Ramos (cell line): Measurements from ENCODE around the gene OVCA2.

Experiments used
- in situ Hi-C: fragments of 300-500 bp; cut with MboI; formaldehyde crosslinking; loops from one replicate; pipeline ENCODE4 v1.14.3; 2022; ENCODE audit warnings: low sequenced_read_pairs; ENCODE audit not compliant: unreplicated experiment

The OVCA2 gene

GRCh38 chr17:2060681-2061440 is 19.0 kb downstream of the OVCA2 start:
- in situ Hi-C loops, result loop anchor here (10.0 kb wide), 1 partner anchor 104 kb away; no protein-coding TSS in a partner anchor

DNA sequence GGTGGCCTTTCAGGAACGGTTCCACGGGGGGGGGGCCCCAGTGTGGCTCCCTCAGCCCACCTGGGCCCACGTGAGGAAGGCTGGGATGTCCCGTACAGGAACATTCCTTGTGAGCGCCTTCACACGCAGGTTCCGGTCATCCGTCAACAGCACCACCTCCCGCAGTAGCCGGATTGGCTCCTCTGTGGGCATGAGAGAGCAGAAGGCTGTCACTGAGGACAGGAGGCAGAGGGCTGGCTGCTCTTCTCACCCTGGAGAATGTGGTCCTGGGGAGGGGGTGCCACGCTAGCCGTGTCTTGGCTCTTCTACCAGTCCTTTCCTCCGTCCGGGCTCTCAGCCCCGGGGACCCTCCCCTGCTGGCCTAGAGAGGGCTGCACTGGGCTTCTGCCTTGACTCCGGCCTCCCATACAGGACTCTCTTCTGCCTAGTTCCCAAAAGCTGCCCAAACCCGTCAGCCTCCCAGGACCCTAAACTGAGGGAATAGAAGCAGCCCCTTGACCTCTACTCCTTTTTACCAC is 19.7 kb downstream of the OVCA2 start:
- in situ Hi-C loops, result loop anchor here (10.0 kb wide), 1 partner anchor 103 kb away; no protein-coding TSS in a partner anchor

DNA sequence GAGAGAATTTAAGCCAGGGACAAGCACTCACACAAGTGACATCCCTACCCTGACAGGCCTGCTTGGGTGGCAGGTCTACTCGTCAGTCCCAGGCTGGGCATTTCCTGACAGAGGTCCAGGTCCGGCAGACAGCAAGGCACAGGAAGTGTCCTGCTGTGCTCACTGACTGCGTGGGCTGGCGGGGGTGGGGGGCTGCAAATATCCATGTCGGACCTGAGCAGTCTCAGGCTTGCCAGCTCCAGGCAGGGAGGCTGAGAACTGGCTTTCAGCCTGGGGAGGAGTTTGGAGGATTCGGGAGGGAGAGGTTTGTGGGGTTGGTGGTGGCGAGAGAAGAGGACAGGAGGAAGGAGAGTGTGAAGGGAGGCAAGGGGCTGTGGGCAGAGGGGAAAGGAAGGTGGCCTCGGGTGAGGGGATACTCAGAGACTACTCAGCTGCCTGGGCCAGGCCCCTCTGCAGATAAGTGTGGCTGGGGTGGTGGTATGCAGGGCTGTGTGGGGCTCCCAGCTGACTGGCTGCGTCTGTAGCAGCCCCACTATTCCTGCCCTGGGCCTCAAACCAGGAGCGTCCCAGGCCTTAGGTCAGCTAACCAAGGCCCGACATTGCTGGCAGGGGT is 20.9 kb downstream of the OVCA2 start:
- in situ Hi-C loops, result loop anchor here (10.0 kb wide), 1 partner anchor 102 kb away; no protein-coding TSS in a partner anchor

GRCh38 chr17:2063261-2064146 is 21.7 kb downstream of the OVCA2 start:
- in situ Hi-C loops, result loop anchor here (10.0 kb wide), 1 partner anchor 101 kb away; no protein-coding TSS in a partner anchor

DNA sequence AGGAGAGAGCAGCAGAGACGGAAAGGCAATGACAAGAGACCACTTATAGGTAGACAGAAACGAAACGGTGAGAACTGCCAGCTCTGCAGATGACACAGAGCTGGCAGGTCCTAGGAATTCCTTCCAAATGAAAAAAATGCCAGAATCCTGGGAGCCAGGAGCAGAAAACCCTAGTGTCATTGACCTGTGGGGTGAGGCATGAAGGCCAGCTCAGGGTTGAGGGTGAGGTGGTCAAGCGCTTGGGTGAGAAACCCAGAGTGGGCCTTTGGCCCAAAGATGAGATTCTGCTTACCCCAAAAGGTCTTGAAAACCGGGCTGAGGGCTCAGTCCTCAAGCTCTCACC is 22.3 kb downstream of the OVCA2 start:
- in situ Hi-C loops, result loop anchor here (10.0 kb wide), 1 partner anchor 101 kb away; no protein-coding TSS in a partner anchor

DNA sequence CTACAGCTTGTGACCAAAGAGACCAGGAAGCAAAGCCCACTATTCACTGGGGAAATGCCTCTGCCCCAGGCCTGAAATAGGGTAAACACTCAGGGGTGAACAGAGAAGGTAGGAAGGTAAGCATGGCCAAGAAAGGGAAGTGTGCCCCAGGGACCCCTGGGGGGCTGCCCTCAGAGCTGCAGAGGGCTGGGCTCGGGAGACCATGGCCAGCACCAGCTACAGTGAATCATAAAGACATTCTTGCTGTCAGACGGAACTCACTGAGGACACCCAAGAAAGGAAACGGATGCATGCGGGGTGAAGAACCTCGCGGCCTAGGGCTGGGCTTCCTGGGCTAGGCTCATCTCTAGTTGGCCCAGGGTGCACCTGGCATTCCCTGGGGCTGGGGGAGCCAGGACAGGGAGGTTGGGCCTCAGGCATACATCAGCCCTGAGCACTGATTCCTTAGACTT is 22.7 kb downstream of the OVCA2 start:
- in situ Hi-C loops, result loop anchor here (10.0 kb wide), 1 partner anchor 100 kb away; no protein-coding TSS in a partner anchor

GRCh38 chr17:2064980-2065785 is 23.4 kb downstream of the OVCA2 start:
- in situ Hi-C loops, result loop anchor here (5.0 to 10.0 kb wide), 2 partner anchors 100 to 182 kb away; no protein-coding TSS in a partner anchor

DNA sequence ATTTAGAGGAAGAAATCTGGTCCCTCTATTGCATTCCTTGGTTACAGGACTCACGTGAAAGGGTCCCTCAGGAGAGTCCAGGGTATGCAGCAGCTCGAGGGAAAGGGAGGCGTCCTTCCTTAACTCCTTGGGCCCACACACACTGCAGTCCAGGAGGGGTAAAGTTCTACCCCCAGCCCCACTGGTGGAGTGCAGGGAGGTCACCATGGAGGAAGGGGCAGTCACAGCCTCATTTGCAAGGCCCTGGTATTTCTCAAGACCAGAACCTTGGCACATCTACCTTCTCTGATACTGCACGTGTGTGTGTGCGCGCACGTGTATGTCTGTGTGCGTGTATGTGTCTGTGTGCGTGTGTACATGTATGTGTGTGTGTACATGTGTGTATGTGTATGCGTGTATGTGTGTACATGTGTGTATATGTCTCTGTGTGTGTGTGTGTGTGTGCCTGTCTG is 24.2 kb downstream of the OVCA2 start:
- in situ Hi-C loops, result loop anchor here (5.0 to 10.0 kb wide), 2 partner anchors 99 to 181 kb away; no protein-coding TSS in a partner anchor

DNA sequence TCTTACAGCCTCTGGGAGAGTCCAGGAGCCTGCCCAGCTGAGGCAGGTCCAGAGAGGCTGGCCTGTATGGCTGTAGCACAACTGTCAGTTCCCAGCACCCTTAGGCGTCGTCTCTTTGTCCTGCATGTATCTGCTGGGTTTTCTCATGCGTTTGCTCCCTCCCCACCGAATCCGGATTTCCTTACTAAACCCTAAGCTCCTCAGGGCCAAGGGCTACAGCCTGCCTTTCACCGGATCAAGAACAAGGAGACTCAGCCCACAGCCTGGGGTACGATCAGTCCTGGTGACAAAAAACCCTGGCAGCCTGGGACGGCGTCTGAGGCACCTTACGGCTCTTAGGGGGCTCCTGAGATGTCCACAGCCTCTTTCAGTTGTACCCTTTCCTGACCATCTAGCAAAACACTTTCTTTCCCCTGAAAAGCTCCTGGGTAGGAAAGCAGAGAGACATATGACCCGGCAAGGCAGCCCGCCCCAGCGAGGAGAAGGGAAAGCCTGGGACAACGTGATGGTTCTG is 25.3 kb downstream of the OVCA2 start:
- in situ Hi-C loops, result loop anchor here (5.0 to 10.0 kb wide), 2 partner anchors 98 to 180 kb away; no protein-coding TSS in a partner anchor

DNA sequence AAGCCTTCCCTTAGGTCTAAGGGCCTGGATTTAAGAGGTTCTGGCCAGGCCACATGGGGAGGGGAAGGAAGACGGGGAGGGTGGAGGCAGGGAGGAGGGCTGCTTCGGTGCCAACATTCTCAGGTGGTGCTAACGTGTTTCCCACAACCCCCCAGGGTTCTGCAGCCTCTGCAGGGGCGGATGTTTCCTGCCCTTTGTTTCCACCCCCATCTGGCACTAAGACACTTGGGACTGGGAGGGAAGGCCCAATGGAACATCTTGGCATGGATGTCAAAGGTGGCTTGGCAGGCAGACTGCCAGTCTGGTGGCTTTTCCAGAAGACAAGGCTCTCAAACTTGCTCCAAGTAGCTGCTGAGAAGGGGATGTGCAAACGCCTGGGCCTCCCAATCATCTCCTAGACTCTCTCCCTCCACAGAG is 25.8 kb downstream of the OVCA2 start:
- in situ Hi-C loops, result loop anchor here (5.0 to 10.0 kb wide), 2 partner anchors 97 to 180 kb away; no protein-coding TSS in a partner anchor

DNA sequence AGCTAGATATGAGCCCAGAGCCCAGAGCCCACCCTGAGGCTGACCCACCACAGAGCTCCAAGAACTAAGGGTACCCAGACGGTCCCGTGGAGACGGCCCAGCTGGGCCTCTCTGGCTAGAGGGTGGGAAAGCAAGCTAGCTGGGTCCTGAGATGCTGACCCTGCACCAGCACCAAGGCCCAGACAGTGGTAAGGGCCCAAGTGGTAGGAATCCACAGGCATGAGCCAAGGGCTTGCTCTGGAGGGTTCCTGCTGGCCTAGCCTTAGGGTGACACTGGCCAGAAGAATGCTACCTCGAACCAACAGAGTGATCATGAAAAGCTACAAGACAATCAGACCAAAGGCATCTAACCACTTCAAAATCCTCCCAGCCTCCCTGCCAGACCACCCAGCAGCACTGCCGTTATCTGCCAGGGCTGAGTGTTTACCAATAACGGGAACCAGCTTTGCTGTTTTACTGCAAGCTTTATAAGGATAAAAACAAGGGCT is 26.3 kb downstream of the OVCA2 start:
- in situ Hi-C loops, result loop anchor here (5.0 to 10.0 kb wide), 2 partner anchors 97 to 179 kb away; no protein-coding TSS in a partner anchor

- in situ Hi-C loops, result loop anchor here (5.0 to 10.0 kb wide), 2 partner anchors 96 to 179 kb away; no protein-coding TSS in a partner anchor
Observed at GRCh38 chr17:2068519-2069051, 26.8 kb downstream of the OVCA2 start.

DNA sequence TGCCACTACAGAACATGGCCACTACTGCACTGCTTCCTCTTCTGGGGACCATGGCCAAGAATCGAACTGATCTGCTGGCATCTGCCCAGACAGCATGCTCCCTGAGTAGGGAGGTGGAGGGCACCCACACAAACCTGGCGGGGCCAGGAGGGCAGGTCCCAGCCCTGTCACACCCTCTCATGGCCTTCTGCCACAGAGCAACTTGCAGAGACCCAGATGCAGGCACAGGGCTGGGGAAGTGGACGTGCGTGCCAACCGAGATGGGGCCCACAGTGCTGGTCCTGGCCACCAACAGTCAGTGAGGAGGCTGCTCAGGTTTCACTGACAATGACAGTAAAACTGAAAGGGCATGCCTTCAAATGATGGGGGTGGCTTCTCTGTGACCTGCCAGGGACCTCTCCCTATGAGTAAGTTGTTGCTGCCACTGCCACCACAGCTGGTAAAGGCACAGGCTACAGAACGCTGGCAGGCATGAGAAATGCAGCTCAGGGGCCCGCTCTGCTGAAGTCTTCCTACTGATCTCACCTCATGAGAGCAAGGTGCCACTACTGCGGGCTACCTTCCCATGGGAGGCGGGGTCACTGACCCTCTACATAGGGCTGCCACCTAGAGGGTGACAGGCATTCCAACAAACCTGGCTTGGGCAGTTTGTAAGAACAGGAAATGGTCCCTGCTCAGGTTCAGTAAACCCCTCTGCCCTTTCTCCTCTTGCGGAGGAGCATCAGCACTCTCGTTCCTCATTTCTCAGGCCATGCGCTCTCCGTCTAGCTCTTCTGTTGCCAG is 28.6 kb downstream of the OVCA2 start:
- in situ Hi-C loops, result no loop called here

GRCh38 chr17:2071024-2071385 is 29.2 kb downstream of the OVCA2 start:
- in situ Hi-C loops, result no loop called here

DNA sequence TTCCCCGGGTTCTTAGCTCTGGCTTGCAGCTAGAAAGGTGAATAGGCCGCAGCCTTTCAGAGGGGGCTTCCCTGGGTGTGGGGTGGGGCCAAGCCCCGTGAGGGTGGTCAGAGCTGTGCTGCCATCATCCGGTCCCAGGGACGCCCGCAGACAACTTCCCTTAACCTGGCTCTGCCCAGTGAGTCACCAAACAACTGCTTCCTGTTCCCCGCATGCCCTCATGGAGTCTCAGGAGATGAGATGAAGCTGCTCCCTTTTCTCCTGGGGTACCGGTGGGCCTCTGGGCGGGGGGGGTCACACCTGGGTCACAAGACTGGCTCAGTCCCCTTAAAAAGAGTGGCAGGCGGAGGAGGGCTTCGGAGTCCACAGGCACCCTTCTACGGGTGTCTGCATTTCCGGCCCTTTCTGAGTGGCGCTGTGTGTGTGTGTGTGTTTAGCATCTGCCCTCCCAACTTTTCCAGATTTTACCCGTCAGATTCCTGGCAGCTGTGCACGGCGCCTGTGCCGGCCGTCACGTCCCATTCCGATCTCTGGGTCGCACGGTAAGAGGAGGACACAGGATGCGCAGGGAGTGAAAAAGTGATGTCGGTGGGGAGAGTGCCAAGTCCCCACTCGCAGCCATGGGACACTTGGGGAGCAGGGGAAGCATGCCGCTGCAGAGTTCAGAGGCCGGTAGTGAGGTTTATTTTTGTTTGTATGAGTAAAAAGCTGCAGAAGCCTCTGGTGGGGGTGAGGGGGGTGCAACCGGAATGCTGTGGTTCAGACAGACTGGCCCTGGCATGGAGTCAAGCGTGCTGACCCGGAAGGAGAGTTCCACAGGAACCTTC is 29.8 kb downstream of the OVCA2 start:
- in situ Hi-C loops, result no loop called here

DNA sequence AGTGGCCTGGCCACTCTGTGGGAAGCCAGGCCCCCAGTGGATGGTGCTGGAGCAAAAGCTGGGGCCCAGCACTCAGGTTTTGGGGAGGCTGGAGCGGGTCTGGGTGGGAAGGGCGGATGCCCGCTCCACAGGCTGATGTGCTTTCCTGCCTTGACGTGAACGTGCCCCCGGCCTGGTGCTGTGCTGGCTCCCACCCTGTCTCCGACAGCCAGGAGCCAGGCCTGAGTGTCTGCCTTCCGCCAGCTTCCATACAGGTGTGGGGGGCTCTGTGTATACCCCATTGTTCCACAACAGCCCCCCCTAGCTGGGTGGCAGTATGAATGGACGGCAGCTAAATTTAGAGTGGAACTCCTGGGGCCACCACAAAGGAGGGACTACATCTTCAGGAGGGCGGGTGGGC is 33.1 kb downstream of the OVCA2 start:
- in situ Hi-C loops, result no loop called here
